HG03135 (cell line): ENCODE results near the gene CWF19L2.

Source experiments
- ATAC-seq: cut with Tn5 transposase; IDR thresholded peaks from one replicate; pipeline ENCODE4 v1.9.1; 2021; ENCODE audit warnings: mild to moderate bottlenecking, moderate library complexity; ENCODE audit not compliant: unreplicated experiment

The CWF19L2 gene

DNA sequence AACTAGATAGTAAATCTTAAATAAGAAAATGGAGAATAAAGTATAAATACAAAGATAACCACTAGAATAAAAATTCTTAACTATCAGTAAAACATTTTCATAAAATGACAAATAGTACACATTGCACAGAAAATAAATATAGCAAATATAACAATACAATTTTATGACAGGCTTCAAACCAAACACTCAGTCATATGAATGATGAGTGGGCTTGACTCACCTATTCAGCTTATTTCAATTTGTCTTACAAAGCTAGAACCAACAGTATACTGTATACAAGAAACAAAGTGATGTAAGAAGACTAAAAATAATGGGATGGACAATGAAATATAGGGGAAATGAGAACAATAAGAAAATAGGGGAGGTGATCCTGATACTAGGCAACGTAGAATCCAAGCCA, 141.2 kb downstream of the CWF19L2 start:
- no peak for ATAC-seq

GRCh38 chr11:107307991-107308390, 149.6 kb downstream of the CWF19L2 start:
- no peak for ATAC-seq

DNA sequence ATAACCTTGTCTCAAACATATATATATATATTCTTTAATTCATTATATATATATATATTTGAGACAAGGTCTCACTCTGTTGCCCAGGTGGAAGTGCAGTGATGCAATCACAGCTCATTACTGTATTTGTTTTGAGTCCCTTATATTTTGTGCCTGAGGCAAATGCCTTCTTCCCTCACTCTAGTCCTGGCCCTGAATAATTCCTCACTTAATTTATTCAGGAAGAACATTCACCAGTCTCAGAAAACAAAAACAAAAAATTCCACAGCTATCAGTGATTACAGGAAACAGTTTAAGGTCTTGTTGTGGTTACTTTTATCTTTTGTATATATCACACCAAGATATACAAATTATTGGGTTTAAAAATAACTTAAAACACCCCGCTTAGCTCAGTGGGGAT, 155.7 kb downstream of the CWF19L2 start:
- ATAC-seq = no peak

DNA sequence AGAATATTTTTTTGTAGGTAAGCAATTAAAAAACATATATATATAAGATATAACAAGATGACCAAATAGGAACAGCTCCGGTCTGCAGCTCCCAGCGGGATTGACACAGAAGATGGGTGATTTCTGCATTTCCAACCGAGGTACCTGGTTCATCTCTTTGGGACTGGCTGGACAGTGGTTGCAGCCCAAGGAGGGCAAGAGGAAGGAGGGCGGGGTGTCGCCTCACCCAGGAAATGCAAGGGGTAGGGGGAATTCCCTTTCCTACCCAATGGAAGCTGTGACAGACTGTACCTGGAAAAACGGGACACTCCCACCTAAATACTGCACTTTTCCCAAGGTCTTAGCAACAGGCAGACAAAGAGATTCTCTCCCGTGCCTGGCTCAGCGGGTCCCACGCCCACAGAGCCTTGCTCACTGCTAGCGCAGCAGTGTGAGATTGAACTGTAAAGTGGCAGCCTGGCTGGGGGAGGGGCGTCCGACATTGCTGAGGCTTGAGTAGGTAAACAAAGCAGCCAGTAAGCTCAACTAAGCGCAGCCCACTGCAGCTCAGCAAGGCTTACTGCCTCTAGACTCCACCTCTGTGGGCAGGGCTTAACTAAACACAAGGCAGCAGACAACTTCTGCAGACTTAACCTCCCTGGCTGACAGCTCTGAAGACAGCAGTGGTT, 163.8 kb downstream of the CWF19L2 start:
- ATAC-seq = no peak

DNA sequence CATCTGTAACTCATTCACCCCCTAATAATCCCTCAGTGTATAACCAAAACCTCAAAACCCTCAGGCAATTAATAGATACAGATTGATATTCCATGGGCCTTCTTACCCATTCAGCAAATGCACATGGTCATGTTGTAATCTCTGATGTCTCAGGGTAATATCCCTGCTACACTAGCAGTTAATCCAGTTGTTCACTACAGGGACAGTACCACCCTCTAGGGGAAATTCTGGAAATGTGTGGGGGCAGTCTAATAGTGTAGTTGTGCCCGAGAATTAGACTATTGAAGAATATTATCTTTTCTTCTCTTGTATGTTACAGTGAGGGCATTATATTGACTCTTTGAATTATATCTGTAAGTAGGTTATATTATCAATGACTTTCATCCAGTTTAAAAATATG, 175.4 kb downstream of the CWF19L2 start:
- no peak for ATAC-seq
